AG08396 (cell line): ENCODE results near the gene LIFR.
"Not testable (repeated sequence)": the region's sequence is repeated elsewhere in the genome, so short reads cannot be mapped to it uniquely, and the experiment has no call there.

Experiments
- DNase-seq: peaks from one replicate; pipeline ENCODE4 v3.0.0; 2012; ENCODE audit warnings: low spot score, mixed read lengths

The LIFR gene

DNA sequence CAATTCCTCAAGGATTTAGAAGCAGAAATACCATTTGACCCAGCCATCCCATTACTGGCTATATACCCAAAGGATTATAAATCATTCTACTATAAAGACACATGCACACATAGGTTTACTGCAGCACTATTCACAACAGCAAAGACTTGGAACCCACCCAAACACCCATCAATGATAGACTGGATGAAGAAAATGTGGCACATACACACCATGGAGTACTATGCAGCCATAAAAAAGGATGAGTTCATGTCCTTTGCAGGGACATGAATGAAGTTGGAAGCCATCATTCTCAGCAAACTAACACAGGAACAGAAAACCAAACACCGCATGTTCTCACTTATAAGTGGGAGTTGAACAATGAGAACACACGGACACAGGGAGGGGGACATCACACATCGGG lies 39.8 kb downstream of the LIFR start:
- not testable (repeated sequence) for DNase-seq

DNA sequence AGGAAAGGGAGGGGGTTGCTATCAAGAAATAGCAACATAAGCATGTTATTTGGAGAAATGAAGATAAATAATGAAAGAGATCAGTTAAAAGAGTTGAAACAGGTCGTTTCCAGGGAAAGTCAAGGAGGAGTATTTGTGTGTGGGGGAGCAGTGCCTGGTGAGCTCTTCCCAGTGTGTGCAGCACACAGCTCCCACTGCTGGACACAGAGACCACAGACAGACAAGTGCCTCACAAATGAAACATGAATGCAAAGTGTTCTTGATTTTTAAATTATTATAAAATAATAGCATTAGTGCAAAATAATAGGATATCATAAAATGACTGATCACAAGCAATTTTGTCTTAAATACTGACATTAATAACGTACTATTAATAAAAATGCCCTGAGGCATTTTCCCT lies 40.8 kb downstream of the LIFR start:
- DNase-seq: peak; percentile 24

DNA sequence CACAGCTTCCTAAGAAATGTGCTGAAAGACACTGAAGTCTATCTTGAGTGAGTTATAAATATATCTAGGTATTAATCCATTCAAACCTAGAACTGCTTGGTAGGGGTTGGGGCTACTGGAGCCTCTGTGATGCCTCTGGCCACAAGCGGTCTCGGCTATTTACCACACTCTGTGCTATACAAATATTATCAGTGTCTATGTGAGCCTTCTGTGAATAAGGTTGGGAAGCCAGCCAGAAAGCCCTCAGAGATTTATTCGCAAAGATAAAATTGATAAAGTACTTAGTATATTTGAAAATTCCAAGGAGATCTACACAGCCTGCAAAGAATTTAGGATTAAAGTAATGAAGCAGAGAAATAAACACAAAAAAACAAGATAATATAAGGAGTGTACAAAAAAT lies 41.4 kb downstream of the LIFR start:
- no peak for DNase-seq

DNA sequence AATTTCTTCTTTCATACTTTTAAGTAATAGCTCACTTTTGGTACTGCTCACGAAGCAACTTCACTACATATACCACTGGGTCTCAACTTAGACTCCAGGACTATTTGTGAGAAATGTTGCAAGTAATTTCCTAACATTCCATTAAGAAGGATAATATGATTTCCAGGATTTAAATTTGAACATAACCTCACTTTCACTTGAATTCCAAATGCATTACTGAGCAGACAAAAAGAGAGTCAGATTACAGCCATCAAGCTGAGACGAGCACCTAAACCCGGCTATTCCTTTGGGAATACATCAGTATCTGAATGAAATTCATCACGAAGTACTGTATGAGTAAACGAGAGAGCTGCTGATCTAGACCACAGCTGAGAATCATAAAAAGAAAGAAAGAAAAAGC lies 47.3 kb downstream of the LIFR start:
- peak; percentile 11 for DNase-seq

DNA sequence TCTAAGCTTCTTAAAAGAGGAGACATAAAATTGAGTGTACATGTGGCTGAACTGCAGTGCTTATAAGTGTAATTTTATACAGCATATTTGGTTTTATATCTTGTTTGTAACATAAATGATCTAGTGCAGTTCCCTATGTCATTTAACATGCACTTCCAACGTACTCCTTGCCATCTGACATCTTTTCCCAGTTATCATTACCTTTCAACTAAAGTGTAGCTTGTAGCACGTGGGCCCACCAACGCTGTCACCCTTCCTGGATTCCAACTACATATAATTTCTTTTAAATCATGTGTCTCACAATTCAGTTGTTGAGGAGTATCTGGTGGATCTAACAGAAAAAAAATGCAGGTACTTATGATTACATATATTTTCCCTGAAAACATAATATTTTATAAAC lies 50.1 kb downstream of the LIFR start:
- DNase-seq: no peak

DNA sequence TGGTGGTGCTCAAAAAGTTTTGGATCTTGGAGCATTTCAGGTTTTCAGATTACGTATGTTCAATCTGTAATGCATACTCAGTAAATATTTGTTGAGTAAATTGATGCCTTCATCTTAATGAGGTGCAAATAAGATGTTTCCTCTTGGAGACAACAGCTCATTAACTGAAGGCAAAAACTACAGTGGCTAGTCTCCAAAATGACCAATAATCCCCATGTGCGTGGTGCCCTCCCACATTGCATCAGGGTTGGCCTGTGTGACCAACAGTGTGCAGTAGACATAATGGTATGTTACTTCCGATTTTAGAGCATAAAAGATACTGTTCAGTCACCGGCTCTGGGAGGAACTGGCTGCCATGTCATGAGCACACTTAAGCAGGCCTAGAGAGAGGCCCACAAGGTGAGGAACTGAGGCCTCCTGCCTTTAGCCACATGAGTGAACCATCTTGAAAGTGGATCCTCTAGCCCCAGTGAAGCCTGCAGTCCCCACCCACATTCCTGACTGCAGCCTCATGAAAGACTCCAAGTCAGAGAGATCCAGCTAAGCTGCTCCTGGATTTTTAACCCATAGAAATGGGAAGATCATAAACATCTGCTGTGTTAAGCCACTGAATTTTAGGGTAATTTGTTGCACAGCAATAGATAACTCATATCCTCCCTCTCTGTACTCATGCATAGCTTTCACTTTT lies 55.7 kb downstream of the LIFR start:
- peak; percentile 26 for DNase-seq

DNA sequence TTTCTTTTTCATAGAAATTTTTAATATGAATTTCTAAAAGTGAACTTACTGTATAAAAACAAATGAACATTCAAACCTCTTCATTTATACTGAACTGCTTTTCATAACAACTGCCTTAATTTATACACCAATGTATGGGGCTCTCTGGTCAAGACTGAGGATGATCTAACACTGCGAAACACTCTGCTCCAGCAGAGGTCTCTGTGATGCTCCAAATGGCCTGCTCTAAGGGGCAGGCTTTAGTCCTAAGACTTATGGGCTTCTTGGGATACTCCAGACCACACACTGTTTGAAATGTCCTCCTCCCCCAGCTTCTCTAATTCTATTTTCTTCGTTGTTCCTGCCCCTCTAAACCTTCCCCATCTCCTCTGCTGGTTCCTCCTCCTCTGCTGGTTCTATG lies 58.5 kb downstream of the LIFR start:
- no peak for DNase-seq

DNA sequence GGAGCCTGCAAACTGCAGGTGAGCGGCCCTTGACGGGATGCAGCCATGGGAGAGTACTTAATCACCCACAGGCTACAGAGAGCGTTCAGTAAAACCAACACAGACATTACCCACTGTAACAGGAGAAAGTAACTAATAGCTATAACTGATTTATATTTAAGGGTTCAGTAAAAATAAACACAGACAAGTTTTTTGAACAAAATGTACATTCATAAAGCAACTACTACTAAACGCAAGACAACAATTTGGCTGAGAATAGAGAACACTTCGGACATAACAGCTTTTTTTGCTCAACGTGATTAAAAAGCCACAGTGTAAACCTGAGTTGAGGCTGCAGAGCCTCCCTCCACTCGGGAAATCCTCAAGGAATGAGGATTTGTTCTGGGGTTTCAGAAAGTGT lies 61.7 kb downstream of the LIFR start:
- DNase-seq: no peak

DNA sequence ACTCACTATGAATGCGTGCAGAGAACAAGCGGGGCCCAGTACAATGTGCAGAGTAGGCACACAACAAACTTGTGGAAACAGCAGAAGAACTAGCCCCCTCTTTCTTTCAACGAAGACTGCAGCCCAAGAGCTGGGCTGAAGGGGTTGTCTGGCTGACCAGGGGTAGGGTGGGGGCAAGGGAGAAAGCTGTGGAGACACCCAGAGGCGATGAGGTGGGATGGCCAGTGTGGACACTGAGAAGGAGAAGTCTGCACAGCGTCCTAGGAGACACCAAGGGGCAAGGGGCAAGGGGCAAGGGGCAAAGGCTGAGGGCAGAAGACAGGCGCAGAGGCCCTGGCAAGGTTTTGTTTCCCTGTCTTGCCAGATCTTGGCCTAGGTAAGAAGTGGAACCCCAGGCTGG lies 62.3 kb downstream of the LIFR start:
- DNase-seq: no peak

DNA sequence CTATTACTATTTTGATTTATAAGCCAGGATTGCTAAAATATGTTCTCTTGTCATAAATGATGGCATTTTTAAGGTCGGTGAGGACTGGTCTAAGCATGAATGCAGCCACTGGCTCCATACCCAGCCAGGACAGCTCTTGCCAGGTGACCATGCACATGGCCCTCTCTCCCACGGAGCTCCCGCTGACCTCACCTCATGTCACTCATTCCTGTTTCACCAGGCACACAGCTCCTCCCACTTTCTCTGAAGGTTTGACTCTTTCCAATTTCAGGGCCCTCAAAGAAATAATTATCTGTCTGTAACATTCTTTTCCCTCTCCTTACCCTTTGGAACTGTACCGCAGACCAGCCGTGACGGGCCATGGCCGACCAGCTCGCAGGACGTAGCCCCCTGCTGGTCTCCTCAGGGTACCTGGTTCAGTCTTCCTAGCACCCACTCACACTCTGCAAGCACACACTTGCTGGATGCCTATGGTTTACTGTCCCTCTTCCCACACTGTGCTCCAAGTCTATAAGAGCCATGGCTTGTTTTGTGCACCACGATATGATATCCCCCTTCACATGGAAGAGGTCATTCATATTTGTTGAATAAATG lies 72.5 kb downstream of the LIFR start:
- no peak for DNase-seq

DNA sequence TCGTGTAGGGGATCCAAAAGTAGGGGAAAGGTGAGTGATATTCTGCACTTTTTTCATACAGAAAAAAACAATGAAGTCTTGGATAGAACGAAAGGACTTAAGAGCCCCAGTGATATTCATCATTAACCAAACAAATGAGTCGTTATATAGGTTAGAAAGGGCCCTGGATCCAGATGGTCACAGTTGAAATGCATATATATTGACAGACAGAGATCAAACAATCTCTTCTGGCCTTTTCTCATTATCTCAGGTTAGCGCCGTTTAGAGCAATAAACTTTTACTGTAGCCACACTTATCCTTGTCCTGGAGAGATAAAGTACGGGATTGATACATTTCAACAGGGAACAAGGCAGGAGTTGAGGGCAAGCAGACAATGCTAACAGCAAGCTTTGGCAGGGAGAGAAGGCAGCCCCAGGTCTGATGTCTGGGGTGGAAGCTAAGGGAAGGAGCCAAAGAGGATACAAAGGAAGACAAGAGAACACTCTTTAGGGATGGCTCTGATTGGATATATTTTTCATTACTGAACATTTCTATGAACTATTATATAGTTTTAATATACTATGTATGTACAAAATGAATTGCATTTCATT lies 77.0 kb downstream of the LIFR start:
- DNase-seq: no peak

DNA sequence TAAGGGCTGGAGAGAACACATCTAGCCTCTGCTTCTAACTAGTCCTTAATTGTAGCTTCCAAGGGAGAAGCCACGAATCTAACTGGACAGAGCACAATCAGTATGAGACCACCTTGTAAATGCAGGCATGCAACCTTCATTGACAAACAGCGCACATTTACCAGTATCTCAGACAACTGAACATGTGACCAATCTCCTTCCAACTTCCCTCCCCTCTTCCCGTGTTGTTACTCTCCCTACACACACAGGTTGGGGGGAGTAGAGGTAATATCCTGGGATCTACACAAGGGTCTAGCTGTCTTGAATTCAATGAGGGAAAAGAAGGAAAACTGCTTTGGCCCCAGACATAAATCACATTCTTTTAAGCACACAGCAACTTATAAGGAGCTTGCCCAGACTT lies 77.6 kb downstream of the LIFR start:
- DNase-seq: no peak

DNA sequence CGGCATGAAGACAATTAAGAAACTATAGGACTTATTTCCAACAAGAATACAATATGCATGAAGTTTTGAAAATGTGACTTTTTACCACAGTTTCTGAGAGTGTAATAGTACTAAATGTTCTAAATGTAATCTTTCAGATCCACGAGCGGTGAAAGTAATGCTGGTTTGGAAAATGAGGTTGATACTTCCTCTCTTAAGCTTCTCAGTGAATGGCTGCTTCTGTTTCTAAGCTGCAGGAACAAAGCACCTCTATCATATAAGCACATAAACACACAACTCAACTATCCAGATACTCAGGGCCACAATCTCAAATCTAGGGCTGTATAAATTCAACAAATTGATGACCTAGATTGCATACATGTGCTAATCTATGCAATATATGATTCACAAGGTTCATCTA lies 78.3 kb downstream of the LIFR start:
- DNase-seq: no peak

DNA sequence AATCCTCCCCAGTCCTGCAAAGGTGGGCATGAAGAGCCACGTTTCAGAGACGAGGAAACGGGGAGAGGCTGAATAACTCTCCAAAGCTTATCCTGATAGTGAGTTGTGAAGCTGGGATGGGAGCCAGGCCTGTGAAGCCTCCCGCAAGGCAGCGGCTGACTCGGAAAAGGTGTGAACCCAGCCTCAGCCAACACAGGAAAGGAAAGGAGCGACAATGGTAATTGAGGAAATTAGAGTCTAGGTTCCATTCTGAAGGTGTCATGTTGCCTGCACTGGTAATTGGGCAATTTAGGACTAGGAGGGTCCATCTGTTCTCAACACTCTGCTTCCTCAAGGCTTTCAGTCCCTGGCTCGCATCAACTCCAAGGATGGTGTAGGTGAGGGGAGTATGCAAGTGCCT lies 83.4 kb downstream of the LIFR start:
- no peak for DNase-seq

DNA sequence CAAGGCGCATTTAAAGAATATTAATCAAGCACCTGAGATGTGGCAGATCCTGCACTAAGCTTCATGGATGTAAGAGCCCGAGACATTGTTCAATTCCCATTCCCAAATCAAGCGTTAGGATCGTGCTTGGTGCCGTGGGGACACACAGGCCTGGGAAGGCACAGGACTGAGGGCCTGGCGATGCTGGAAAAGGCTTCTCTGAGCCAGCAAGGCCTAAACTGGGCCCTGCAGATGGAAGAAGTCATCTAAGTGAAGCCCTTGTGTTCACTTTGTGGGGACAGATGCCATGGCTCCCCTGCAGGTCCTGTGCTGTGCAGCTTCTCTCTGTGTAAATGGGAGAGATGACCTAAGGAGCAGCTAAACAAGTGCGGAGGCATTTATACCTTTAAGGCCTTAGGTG lies 83.9 kb downstream of the LIFR start:
- no peak for DNase-seq

DNA sequence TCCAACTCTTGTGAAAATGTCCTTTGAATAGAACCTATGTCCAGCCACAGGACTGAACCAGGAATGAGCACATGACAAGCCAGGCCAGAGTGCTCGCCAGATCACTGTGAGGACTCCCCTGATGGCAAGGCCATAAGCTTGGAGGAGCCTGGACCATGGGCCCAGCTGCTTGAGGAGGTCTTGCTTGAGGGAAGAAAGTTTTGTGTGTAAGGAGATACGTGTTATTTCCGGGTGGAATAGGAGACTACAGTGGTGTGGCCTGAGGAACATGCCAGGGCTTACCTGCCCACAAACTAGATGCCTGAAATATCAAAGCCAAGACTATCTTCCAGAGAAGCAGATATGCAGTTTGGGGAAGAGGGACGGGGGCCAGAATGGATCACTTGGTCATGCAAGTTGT lies 84.7 kb downstream of the LIFR start:
- no peak for DNase-seq

DNA sequence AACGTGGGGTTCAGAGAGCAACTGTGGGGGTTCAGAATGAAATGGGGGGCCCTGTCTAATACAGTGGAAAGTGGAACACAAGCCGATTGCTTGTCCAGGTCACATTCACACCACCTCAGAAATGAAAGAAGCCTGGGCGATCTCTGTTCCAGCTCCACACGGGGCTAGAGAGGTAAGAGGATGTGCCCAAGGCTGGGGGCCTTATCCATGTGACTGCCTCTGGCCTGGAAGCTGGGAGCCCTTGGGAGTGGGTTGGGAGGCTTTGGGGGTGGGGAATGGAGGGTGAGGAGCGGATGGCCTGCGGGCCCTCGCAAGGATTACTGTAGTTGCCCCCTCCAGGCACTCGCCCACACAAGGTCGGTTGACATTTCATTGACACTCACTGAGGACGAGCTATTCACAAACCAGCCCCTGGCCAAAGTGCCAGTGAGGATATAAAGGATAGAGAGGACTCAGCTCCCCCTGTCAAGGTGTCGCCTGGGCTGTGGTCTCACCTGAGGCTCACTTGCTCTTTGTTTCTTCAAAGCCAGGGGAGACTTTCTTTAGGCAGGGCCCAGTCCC lies 86.7 kb downstream of the LIFR start:
- DNase-seq: no peak

DNA sequence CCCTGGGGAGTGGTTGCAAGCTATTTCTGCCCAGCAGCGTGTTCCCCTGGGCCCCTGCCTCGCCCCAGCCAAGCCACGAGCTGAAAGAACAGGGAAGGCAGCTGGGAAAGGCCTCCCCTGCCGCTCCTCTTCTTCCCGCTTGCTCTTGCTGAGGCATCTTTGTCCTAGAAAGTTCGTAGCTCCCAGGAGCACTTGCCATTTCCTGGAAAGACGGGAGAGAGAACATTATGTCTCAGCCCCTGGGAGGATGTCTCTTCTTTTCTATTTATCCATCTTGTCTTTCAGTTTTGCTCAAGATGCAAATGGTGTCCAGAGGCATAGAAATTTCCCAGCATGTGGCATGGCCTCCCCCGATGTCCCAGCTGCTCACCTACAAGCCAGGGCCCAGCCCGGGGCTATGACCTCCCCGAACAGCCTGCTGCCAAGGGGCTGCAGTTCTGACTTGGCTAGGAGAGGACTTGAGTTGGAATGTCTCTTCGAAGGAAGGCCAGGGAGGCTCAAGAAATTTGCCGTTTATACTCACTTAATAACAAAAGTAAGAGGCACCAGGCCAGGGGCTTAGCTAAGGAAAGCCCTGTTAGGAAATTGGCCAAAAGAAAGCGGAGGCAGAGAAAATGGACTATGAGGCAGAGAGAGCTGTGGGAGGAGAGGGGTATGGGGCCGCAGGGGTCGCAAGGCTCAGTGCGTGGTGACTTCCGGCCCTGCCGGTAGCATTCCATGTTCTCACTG lies 87.3 kb downstream of the LIFR start:
- DNase-seq: no peak

DNA sequence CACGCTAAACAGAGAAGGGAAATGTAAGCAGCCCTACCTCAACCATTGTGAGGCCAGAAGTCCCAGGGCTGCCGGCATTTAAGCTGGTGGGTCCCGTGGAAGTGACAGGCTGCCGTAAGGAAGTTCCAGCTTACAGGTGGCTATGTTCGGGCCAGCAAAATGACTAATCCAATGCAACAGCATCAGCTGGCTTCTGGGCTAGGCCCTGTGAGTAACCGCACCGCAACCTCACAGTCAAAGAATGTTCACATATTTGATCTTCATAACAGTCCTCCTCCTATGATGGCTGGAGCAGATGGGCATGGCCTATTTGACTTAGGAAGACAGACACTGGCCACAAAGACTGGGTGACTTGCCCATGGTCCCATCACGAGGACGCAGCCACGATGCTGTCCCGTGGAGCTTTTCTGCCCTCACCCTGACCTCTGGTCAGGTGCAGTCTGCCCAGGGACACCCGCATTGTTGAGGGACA lies 88.2 kb downstream of the LIFR start:
- peak; percentile 87 for DNase-seq

DNA sequence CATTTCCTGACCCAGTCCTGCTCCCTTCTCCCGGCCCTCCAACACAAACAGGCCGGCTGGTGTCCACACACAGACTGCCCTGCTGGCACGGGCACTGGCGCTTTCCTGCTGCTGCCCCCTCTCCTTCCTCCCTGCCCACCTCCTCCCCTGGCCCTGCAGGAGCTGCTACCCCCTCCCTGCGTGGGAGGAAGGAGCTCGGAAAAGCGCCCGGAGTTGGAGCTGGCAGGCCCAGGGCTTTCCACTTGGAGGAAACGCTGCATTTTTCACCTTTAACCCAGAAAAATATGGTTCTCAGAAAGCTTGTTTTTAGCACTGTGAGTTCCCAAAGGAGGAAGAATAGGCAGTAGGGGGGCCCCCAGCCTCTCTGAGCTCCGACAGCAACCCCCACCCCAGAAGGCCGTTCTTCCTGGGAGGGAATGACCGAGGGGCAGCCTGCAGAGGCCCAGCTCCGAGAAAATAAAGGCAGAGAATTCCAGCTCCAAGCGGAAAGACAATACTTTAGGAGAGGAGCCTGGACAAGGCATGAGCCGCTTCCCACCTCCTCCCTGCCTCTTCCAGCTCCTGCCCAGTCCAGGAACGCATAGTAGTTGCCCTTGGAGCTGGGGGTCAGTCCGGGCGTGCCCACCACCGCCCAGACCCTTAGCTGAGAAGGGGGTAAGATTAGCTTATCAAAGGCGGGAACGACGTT lies 88.9 kb downstream of the LIFR start:
- no peak for DNase-seq

DNA sequence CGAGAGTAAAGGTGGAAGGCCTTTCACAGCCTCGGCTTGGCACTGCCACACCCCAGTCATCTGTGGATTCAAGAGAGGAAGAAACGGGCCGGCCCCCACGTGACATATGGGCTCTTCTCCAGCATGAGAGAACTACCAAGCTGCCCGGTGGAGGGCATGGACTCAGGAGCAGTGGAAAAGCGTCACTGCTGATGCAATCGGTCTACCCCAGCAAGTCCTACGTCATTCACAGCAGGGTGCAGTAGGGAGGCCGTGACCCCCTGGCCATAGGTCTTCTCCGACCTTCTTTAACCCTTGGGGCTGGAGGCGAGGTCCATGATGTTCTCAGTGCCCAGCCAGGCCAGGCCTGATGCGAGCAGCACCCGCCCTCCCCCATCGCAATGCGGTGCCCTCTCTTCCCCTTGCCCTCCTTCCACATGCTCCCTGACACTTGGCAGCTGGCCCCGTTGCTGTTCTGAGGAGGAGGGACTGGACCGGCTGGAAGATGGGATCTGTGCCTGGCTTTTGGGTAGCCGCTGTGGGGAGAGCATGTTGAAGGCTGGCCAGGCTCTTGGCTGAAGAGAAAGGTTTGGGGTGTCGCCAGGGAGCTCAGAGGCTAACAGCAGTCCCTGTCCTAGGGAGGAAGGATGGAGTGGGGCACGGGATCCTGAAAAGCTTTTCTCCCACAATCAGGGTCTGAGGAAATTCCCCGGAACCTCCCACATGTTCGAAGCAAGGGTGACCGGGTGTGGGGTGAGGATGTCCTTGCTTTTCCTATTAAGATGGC lies 89.8 kb downstream of the LIFR start:
- no peak for DNase-seq
